HL-60 (cell line): ENCODE measurements around the gene NR5A1.

Source experiments
- CTCF ChIP-seq: IDR thresholded peaks from one replicate; pipeline ENCODE4 v1.5.1; 2011; ENCODE audit warnings: low read length, control low read depth, inconsistent platforms; ENCODE audit not compliant: insufficient read depth
- REST ChIP-seq: IDR thresholded peaks from 2 replicates; pipeline ENCODE4 v1.6.1; 2012; ENCODE audit warnings: low read depth; ENCODE audit not compliant: insufficient replicate concordance
- SPI1 ChIP-seq: IDR thresholded peaks from 2 replicates; pipeline ENCODE4 v1.6.1; 2012; ENCODE audit warnings: low read depth, mild to moderate bottlenecking, borderline replicate concordance

- TF ChIP-seq CTCF (no peak), SPI1 (no peak), REST (no peak)
Measured at GRCh38 chr9:124475868-124476690, 31.1 kb downstream of the NR5A1 start.
